HUDEP-2 (cell line): ENCODE measurements around the gene PC.

Source experiments
- DNase-seq, 76 experiments: peaks; one replicate each; lab custom pipeline; 2025; ENCODE audit not compliant: unreplicated experiment in 76 of 76; lab: John Stamatoyannopoulos, UW

Gene PC

GRCh38 chr11:66870616-66871520 lies 87.3 kb downstream of the PC start:
- DNase-seq: no peak

GRCh38 chr11:66870131-66870530 lies 88.1 kb downstream of the PC start:
- DNase-seq: no peak

GRCh38 chr11:66869567-66869870 lies 88.7 kb downstream of the PC start:
- no peak for DNase-seq

GRCh38 chr11:66868726-66869566 lies 89.2 kb downstream of the PC start:
- DNase-seq: peak in 65 of 76 experiments; percentile 16 to 81 (median 62)

DNA sequence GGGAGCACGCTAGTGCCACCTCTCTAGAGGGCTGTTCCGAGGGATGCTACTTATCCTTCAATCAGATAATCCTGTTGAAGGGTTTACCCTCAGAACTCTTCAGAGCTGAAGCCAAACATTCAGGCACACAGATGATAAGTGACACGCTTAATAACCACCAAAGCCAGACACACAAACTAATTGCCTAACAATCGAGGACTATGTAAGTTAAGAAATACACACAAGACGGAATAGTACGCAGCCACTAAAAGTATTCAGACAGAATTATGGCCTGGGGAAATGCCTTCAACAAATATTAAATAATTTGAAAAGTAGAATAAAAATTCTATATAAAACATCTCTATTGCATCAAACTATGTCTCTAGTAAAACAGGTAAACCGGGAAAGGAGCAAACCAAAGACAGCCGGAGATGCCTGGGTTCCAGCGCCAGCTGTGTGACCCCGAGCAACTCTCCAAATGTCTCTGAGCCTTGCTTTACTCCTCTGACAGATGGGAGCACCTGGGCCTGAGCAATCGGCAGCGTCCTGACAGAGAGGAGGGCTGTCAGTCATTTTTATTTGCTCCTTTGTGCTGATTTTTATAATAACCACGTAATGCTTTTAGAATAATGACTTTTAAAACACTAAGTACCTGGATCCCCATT lies 90.0 kb downstream of the PC start:
- no peak for DNase-seq

GRCh38 chr11:66867425-66868040 lies 90.7 kb downstream of the PC start:
- DNase-seq: no peak

DNA sequence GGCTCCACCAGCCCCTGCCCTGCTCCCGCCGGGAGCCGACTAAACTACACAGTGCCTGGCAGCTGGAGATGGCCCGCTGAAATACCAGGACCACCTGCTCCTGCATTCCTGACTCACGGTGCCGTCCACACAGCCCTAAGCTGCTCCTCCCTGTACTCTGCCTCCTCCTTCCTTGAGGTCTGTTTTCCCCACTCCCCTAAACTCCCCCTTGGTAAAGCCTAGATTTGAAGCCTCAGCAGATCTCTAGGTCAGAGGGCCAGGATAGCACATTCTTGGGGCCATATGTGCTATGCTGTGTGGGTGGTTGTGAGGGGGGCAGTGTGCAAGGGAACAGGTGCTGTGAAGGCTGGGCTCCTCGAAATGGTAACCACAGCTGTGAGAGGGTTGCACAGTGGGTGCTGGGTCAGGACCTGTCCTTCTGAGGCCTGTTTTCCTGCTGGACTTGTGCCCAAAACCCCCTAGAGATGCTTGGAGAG lies 91.6 kb downstream of the PC start:
- DNase-seq: no peak

GRCh38 chr11:66866007-66866406 lies 92.2 kb downstream of the PC start:
- no peak for DNase-seq

DNA sequence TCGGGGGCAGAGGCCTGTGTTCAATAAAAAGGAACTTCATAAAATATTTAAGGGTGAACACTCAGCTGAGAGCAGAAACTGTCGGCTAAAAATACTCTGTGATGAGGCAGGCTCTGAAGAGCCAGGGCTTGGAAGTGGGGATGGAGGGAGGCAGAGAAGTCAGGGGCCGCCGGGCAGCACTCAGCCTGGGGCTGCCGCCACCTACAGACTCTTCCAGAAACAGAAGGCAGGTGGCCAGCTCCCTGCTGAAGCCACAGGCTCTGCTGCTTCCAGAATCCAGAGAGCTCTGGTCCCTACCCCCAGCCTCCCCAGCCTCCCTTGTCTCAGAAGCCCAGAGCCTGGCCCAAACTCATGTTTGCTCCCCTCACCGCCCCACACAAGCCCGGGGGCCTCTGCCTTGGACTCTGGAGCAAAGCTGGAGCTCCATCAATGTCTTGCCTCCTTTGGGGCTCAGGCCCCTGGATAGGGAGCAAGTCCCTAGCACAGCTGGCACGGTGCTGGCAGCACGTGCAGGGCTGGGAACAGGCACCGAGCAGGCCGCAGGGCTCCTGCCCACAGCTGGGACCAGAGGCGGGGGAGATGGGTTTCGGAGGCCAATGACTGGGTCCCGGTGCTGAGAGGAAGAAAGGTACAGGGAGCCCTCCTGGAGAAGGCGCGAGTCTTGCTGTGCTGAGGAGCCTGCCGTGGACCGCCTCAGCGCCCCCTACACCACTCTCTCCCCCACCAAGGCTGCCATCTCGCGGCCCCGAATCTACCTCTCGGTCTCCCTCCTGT lies 93.1 kb downstream of the PC start:
- DNase-seq: no peak

DNA sequence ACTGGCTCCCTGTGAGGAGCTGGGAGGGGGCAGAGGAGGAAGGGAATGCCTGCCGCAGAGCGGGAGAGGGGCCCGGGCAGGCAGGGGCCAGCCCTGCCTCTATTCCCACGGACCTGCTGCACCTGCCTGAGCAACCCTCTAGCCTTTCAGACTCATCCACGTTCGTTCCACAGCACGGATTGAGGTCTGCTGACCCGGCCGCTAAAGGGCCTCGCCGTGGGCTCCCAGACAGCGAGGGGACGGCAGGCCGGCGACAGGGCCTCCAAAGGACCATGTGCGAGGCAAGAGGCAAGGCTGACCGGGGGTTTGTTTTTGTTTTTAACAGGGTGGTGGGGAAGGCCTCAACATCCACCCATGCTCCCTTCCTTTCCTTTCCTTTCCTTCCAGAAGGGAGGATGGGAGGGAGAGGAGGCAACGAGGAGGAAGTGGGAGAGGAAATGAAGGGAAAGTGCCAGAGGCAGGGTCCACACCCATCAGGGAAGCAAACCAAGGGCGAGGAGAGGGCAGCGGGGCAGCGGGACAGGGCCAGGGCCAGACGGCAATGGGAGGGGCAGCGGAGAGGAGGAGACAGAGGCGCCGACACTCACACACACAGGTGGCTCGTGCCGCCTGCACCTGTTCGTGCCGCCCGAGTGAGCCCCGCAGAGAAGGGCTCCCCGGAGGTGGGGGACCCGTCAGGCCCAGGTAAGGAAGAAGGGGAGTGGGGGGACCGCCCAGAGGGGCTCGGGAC lies 93.8 kb downstream of the PC start:
- no peak for DNase-seq

- DNase-seq: no peak
Measured at GRCh38 chr11:66863428-66864125, 94.6 kb downstream of the PC start.

DNA sequence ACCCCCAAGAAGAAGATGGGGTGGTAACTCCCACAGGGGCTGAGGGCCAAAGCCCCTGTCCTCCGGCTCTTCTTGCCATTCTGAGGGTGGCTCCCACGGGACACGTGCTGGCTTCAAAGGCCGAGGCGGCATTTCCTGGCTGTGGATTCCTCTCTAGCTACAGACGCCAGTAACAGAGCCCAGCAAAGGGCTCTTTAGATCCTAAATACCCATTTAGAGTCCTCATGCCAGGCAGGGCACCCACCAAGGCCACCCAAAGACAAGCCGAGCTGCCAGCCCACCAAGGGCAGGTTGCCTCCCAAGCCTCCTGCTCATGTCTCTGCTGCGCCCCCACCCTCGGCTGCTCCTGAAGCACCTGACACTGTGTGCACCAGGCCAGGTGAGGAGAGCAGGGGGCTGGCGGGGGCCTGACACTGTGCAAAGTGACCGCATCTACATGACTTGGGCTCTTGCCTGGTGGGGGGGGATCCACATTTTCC lies 95.6 kb downstream of the PC start:
- DNase-seq: no peak

DNA sequence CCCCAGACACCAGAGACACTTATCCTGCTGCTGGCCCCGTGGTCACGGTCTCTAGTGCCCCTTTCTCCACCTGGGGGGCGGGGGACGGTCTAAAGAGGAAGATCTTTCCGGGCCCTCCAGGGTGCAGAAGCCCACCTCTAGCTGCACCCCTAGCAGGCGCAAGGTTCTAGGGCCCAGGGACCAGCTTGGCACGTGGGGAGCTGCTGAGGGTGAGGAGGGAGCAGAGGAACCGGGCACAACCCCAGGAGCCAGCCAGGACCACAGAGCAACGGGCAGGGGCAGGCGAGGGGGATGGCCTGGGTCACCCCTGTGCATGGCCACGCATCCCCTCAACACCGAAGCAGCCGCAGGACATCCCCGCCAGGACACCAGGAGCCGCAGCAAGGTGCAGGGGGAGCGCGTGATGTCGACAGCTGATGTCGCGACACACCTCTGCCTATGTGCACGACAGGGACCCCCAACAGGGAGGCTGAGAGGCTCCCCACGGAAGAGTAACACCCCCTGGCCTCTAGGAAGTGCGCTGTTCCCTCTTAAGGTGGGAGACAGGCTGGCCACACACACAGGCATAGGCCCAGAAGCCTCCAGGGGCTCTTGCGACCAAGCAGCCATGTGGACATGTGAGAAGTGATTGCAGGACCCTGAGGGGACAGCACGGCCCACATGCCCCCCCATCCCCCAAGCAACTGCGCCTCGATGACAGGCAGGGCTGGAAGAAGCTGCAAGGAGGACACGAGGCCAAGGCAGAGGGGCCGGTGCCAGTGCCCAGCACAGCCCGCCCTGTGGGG lies 96.2 kb downstream of the PC start:
- no peak for DNase-seq

DNA sequence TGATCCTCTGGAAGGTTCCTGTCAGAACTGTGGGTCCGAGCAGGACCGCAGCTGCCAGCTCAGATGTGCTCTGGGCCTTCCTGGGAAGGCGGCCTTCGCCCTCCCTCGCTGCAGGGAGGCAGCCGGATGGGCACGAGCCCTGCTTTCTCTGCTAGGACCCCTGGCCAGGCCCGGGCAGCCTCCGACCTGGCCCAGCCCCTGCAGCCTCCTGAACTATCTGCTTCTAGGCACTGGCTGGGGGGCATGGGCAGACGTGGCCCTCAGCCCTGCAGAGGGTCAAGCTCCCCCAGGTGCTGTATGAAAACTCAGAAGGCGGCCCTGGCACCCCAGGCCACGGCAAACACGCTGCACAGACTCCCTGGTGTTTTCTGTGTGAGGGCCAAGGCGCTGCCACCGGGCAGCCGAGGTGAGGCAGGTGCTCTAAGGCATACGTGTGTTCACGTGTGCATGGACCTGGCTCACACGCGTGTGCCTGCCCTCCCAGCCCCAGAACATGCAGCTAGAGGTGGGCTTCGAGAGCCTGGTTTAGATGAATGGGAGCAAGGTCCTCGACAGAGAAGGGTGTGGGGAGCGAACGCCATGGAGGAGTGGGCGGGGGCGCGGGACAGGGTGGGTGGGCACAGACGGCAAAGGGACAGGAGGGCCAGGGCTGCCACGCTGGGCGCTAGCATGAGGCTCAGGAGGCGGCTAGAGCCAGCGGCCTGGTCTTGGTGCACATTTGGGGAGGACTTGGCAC lies 97.0 kb downstream of the PC start:
- no peak for DNase-seq

GRCh38 chr11:66860449-66860831 lies 97.7 kb downstream of the PC start:
- peak in 3 of 76 experiments; percentile 7 to 34 (median 24) for DNase-seq

GRCh38 chr11:66859686-66860448 lies 98.3 kb downstream of the PC start:
- DNase-seq: peak in 46 of 76 experiments; percentile 7 to 78 (median 40)
